ENCODE data around the gene OTUD6A.

- TF ChIP-seq CTCF (conservative IDR thresholded peaks at IDR 0.05; ENCODE audit: low read length) (no peak), EZH2phosphoT487 (IDR thresholded peaks at IDR 0.05; ENCODE audit: borderline replicate concordance) (no peak)
These were observed 17.6 kb downstream of the OTUD6A start for GRCh38 chrX:70079870-70080269.

Data from Loucy (cell line).